ENCODE results near the gene FCHSD2.

The FCHSD2 gene

GRCh38 chr11:73187854-73188253, 45.7 kb upstream of the FCHSD2 start:
- no peaks in the 10 kb centered on the region for H3K36me3 ChIP-seq
- H3K4me1 ChIP-seq: peaks cover 4% of the 10 kb centered on the region; the same call in 1 of the 2 replicates
- H3K9me3 ChIP-seq: no peaks in the 10 kb centered on the region; the same call in 1 of the 2 replicates
- H3K27me3 ChIP-seq: no peaks in the 10 kb centered on the region
- no peak for DNase-seq
- H3K4me3 ChIP-seq (ENCODE audit: low read depth, low read length): no peak overlapping the region
- no peak for TF ChIP-seq CTCF (IDR thresholded peaks at IDR 0.05; ENCODE audit: low read depth, low read length)

- H3K4me3 ChIP-seq (ENCODE audit: low read depth, low read length): no peak overlapping the region
- peaks cover 4% of the 10 kb centered on the region; the same call in 1 of the 2 replicates for H3K4me1 ChIP-seq
- no peak for TF ChIP-seq CTCF (IDR thresholded peaks at IDR 0.05; ENCODE audit: low read depth, low read length)
- no peaks in the 10 kb centered on the region for H3K36me3 ChIP-seq
- no peaks in the 10 kb centered on the region for H3K27me3 ChIP-seq
- no peaks in the 10 kb centered on the region; the same call in 1 of the 2 replicates for H3K9me3 ChIP-seq
- DNase-seq: no peak
Measured at GRCh38 chr11:73186886-73187285, 44.8 kb upstream of the FCHSD2 start.

GRCh38 chr11:73186294-73186850, 44.3 kb upstream of the FCHSD2 start:
- Histone ChIP-seq H3K36me3 (no peaks in the 10 kb centered on the region), H3K4me1 (peaks cover 4% of the 10 kb centered on the region; the same call in 1 of the 2 replicates), H3K4me3 (ENCODE audit: low read depth, low read length) (no peak overlapping the region), H3K27me3 (no peaks in the 10 kb centered on the region), H3K9me3 (no peaks in the 10 kb centered on the region; the same call in 1 of the 2 replicates)
- no peak for DNase-seq
- no peak for TF ChIP-seq CTCF (IDR thresholded peaks at IDR 0.05; ENCODE audit: low read depth, low read length)

GRCh38 chr11:73185680-73186293, 43.7 kb upstream of the FCHSD2 start:
- H3K4me3 ChIP-seq (ENCODE audit: low read depth, low read length): no peak overlapping the region
- no peaks in the 10 kb centered on the region for H3K36me3 ChIP-seq
- H3K27me3 ChIP-seq: no peaks in the 10 kb centered on the region
- no peak for DNase-seq
- peaks cover 4% of the 10 kb centered on the region; the same call in 1 of the 2 replicates for H3K4me1 ChIP-seq
- no peak for TF ChIP-seq CTCF (IDR thresholded peaks at IDR 0.05; ENCODE audit: low read depth, low read length)
- no peaks in the 10 kb centered on the region; the same call in 1 of the 2 replicates for H3K9me3 ChIP-seq

GRCh38 chr11:73184953-73185671, 43.0 kb upstream of the FCHSD2 start:
- no peak overlapping the region for H3K4me3 ChIP-seq (ENCODE audit: low read depth, low read length)
- DNase-seq: peak; percentile 83

More at GRCh38 chr11:73184953-73185671, 43.0 kb upstream of the FCHSD2 start:
- peak; percentile 98 for TF ChIP-seq CTCF (IDR thresholded peaks at IDR 0.05; ENCODE audit: low read depth, low read length)
- Histone ChIP-seq H3K4me1 (peaks cover under 1% of the 10 kb centered on the region; the same call in 1 of the 2 replicates), H3K36me3 (no peaks in the 10 kb centered on the region), H3K27me3 (no peaks in the 10 kb centered on the region), H3K9me3 (no peaks in the 10 kb centered on the region; the same call in 1 of the 2 replicates)
